GM12872 (cell line): ENCODE data around the gene ACTL10.

ENCODE experiments used
- CTCF ChIP-seq: IDR thresholded peaks from 3 replicates; pipeline ENCODE4 v1.5.1; 2011; ENCODE audit warnings: low read depth, mild to moderate bottlenecking, low read length, moderate library complexity; ENCODE audit not compliant: insufficient read depth

Gene ACTL10

GRCh38 chr20:33676652-33677645 lies 10.2 kb downstream of the ACTL10 start:
- TF ChIP-seq CTCF: no peak

GRCh38 chr20:33677991-33678702 lies 11.4 kb downstream of the ACTL10 start:
- no peak for TF ChIP-seq CTCF

- no peak for TF ChIP-seq CTCF
Observed at GRCh38 chr20:33679758-33680485, 13.2 kb downstream of the ACTL10 start.

GRCh38 chr20:33680686-33681085 lies 13.9 kb downstream of the ACTL10 start:
- no peak for TF ChIP-seq CTCF

- no peak for TF ChIP-seq CTCF
Observed at GRCh38 chr20:33681288-33681687, 14.5 kb downstream of the ACTL10 start.

- TF ChIP-seq CTCF: no peak
Observed at GRCh38 chr20:33681728-33682353, 15.1 kb downstream of the ACTL10 start.
